HCT116 (cell line): Measurements from ENCODE around the gene PROSER3. TPM values are rescaled to one million over a fixed set of nuclear protein-coding genes. Genes with fewer than 3 reads are reported as not detected.

ENCODE experiments used
- ATAC-seq: fragments of 200-7000 bp; cut with Tn5 transposase; 2 replicates; pipeline ENCODE4 v1.9.1; 2020; ENCODE audit warnings: mild to moderate bottlenecking, moderate library complexity
- BruUV-seq: library from RNA; stranded (reverse); fragments of 400-500 nt; replicated peaks from 2 replicates; lab custom pipeline; 2021; lab: Mats Ljungman, UMichigan
- CTCF ChIA-PET: fragments of 300-600 bp; sonication (Branson Sonifier 250); formaldehyde crosslinking; loops from one replicate; lab custom pipeline; 2021; ENCODE audit warnings: antibody characterized with exemption; lab: Charles Lee
- POLR2A ChIA-PET: fragments of 300-600, 350-600 bp; sonication (Branson Sonifier 250); formaldehyde crosslinking; loops from one replicate; lab custom pipeline; 2021; ENCODE audit warnings: antibody characterized with exemption; lab: Charles Lee
- RAD21 ChIA-PET, 2 experiments: fragments of 300-600 bp; sonication (Branson Sonifier 250); formaldehyde crosslinking; loops; one replicate each; lab custom pipeline; 2023; ENCODE audit warnings: low total read pairs in 2 of 2; ENCODE audit not compliant: uncharacterized antibody in 2 of 2, unreplicated experiment in 2 of 2, low non-redundant PET in 1 of 2; lab: Charles Lee
- DNase-seq: peaks from one replicate; pipeline ENCODE4 v3.0.0-alpha.2; 2010; ENCODE audit warnings: low read depth, low spot score
- H2AFZ ChIP-seq: fragments of 200-600 bp; shearing (Covaris generic), sonication (generic); 2 replicates; pipeline ENCODE4 v1.6.1; 2017; ENCODE audit warnings: low read depth, mixed run types, mixed read lengths, antibody characterized with exemption, low read length; ENCODE audit not compliant: poor library complexity, severe bottlenecking
- H3K27ac ChIP-seq: 2 replicates; pipeline ENCODE4 v1.5.1; 2012; ENCODE audit warnings: low read depth, low read length
- H3K27me3 ChIP-seq: fragments of 200-600 bp; sonication (generic); 2 replicates; pipeline ENCODE4 v1.6.1; 2016; ENCODE audit warnings: mixed run types, low read length, mixed read lengths; ENCODE audit not compliant: insufficient read depth
- H3K36me3 ChIP-seq, 2 experiments: fragments of 200-500 bp in 1 of 2; fragments of 200-600 bp in 1 of 2; sonication (Bioruptor generic) in 1 of 2; sonication (generic) in 1 of 2; 2 replicates each; pipeline versions ENCODE4 v1.5.1 to v1.6.1; 2014 to 2016; ENCODE audit warnings: low read length in 2 of 2, inconsistent platforms in 1 of 2, mixed read lengths in 1 of 2, mixed run types in 1 of 2; ENCODE audit not compliant: insufficient read depth in 2 of 2, control insufficient read depth in 1 of 2
- H3K4me1 ChIP-seq, 2 experiments: fragments of 200-600 bp in 1 of 2; sonication (generic) in 1 of 2; 2 replicates each; pipeline versions ENCODE4 v1.5.1 to v1.6.1; 2012 to 2017; ENCODE audit warnings: low read length in 2 of 2, inconsistent platforms in 1 of 2, mild to moderate bottlenecking in 1 of 2, mixed read lengths in 1 of 2, mixed run types in 1 of 2, moderate library complexity in 1 of 2; ENCODE audit not compliant: insufficient read depth in 2 of 2, control insufficient read depth in 1 of 2
- H3K4me2 ChIP-seq: fragments of 200-600 bp; sonication (generic); 2 replicates; pipeline ENCODE4 v1.6.1; 2017; ENCODE audit warnings: mixed run types, low read length, mixed read lengths
- H3K4me3 ChIP-seq, 2 experiments: fragments of 200-600 bp in 1 of 2; sonication (generic) in 1 of 2; replicated peaks in 1 of 2; 2 replicates each; pipeline ENCODE4 v1.5.1; 2011 to 2016; ENCODE audit warnings: low read length in 2 of 2, control low read depth in 1 of 2, low read depth in 1 of 2, mild to moderate bottlenecking in 1 of 2, mixed read lengths in 1 of 2, mixed run types in 1 of 2
- H3K79me2 ChIP-seq: fragments of 200-600 bp; sonication (generic); 2 replicates; pipeline ENCODE4 v1.6.1; 2017; ENCODE audit warnings: mild to moderate bottlenecking, mixed run types, low read length, moderate library complexity, mixed read lengths; ENCODE audit not compliant: insufficient read depth
- H3K9ac ChIP-seq: fragments of 200-600 bp; sonication (generic); 2 replicates; pipeline ENCODE4 v1.6.1; 2016; ENCODE audit warnings: low read length, mixed read lengths
- H3K9me2 ChIP-seq: fragments of 200-600 bp; sonication (generic), shearing (Covaris generic); 2 replicates; pipeline ENCODE4 v1.6.1; 2017; ENCODE audit warnings: mixed run types, mild to moderate bottlenecking, moderate library complexity; ENCODE audit not compliant: insufficient read depth
- H3K9me3 ChIP-seq, 2 experiments: fragments of 200-500 bp in 1 of 2; fragments of 200-600 bp in 1 of 2; sonication (Bioruptor generic) in 1 of 2; sonication (generic) in 1 of 2; 2 replicates each; pipeline ENCODE4 v1.6.1; 2014 to 2017; ENCODE audit warnings: low read length in 2 of 2, mixed read lengths in 2 of 2, inconsistent platforms in 1 of 2, low read depth in 1 of 2, mild to moderate bottlenecking in 1 of 2, mixed run types in 1 of 2, moderate library complexity in 1 of 2; ENCODE audit not compliant: control insufficient read depth in 1 of 2, insufficient read depth in 1 of 2
- H4K20me1 ChIP-seq: fragments of 200-600 bp; sonication (generic), shearing (Covaris generic); 2 replicates; pipeline ENCODE4 v1.6.1; 2017; ENCODE audit warnings: mixed run types, mild to moderate bottlenecking, moderate library complexity; ENCODE audit not compliant: insufficient read depth
- CBX3 ChIP-seq: IDR thresholded peaks from 2 replicates; pipeline ENCODE4 v1.6.1; 2012; ENCODE audit warnings: low read depth
- EGR1 ChIP-seq: IDR thresholded peaks from 2 replicates; pipeline ENCODE4 v1.6.1; 2012; ENCODE audit warnings: low read depth
- EZH2phosphoT487 ChIP-seq: fragments of 200-600 bp; IDR thresholded peaks from 2 replicates; pipeline ENCODE4 v1.6.1; 2018; ENCODE audit warnings: antibody characterized with exemption, borderline replicate concordance
- FOSL1 ChIP-seq: IDR thresholded peaks from 2 replicates; pipeline ENCODE4 v1.6.1; 2012; ENCODE audit warnings: low read depth
- MAX ChIP-seq: IDR thresholded peaks from 2 replicates; pipeline ENCODE4 v1.6.1; 2012
- POLR2A ChIP-seq: IDR thresholded peaks from 2 replicates; pipeline ENCODE4 v1.7.0; 2011; ENCODE audit warnings: borderline replicate concordance; ENCODE audit not compliant: insufficient read depth, insufficient read length; ENCODE audit errors: extremely low read depth
- POLR2AphosphoS5 ChIP-seq: IDR thresholded peaks from 2 replicates; pipeline ENCODE4 v1.6.1; 2011; ENCODE audit warnings: mild to moderate bottlenecking, low read depth, low read length, moderate library complexity
- RAD21 ChIP-seq: IDR thresholded peaks from 2 replicates; pipeline ENCODE4 v1.6.1; 2012; ENCODE audit warnings: low read depth, mild to moderate bottlenecking
- SIN3A ChIP-seq: IDR thresholded peaks from 2 replicates; pipeline ENCODE4 v1.6.1; 2012; ENCODE audit warnings: low read depth
- SP1 ChIP-seq: IDR thresholded peaks from 2 replicates; pipeline ENCODE4 v1.6.1; 2012; ENCODE audit warnings: low read depth
- SRF ChIP-seq: IDR thresholded peaks from 2 replicates; pipeline ENCODE4 v1.6.1; 2012; ENCODE audit warnings: low read depth
- TCF7L2 ChIP-seq: IDR thresholded peaks from 2 replicates; pipeline ENCODE4 v1.7.0; 2011; ENCODE audit warnings: borderline replicate concordance, inconsistent platforms; ENCODE audit not compliant: insufficient read depth, insufficient read length; ENCODE audit errors: extremely low read depth
- ZFX ChIP-seq: fragments of 450-650 bp; IDR thresholded peaks from 2 replicates; pipeline ENCODE4 v1.6.1; 2017
- ZNF274 ChIP-seq: fragments of 200-500 bp; sonication (Bioruptor generic); IDR thresholded peaks from 2 replicates; pipeline ENCODE4 v1.6.1; 2014; ENCODE audit warnings: mild to moderate bottlenecking, low read depth, low read length, inconsistent platforms
- intact Hi-C: fragments of 100-400 bp; cut with micrococcal nuclease; formaldehyde crosslinking; loops from 2 replicates; pipeline ENCODE4 v1.10.0; 2022
- total RNA-seq: library from RNA; stranded (reverse); gene quantifications from one replicate; pipeline ENCODE4 v1.2.1, GENCODE V29; 2021; ENCODE audit not compliant: unreplicated experiment
- TF ChIP-seq, protein P1 (sequence below): IDR thresholded peaks from 2 replicates; pipeline ENCODE4 v1.6.1; 2012
- TF ChIP-seq, protein P2 (sequence below), 3 experiments: fragments of 200-600 bp in 1 of 3; sonication (generic) in 1 of 3; IDR thresholded peaks in 2 of 3; conservative IDR thresholded peaks in 1 of 3; 2 replicates each; pipeline ENCODE4 v1.5.1; 2012 to 2017; ENCODE audit warnings: low read depth in 2 of 3, low read length in 2 of 3, antibody characterized with exemption in 1 of 3, borderline replicate concordance in 1 of 3, control low read depth in 1 of 3, mild to moderate bottlenecking in 1 of 3, mixed read lengths in 1 of 3, mixed run types in 1 of 3, moderate library complexity in 1 of 3; ENCODE audit not compliant: insufficient read depth in 1 of 3

PROSER3 gene
- total RNA-seq, 1 experiment from 2014 or later, result 42.5 TPM

DNA sequence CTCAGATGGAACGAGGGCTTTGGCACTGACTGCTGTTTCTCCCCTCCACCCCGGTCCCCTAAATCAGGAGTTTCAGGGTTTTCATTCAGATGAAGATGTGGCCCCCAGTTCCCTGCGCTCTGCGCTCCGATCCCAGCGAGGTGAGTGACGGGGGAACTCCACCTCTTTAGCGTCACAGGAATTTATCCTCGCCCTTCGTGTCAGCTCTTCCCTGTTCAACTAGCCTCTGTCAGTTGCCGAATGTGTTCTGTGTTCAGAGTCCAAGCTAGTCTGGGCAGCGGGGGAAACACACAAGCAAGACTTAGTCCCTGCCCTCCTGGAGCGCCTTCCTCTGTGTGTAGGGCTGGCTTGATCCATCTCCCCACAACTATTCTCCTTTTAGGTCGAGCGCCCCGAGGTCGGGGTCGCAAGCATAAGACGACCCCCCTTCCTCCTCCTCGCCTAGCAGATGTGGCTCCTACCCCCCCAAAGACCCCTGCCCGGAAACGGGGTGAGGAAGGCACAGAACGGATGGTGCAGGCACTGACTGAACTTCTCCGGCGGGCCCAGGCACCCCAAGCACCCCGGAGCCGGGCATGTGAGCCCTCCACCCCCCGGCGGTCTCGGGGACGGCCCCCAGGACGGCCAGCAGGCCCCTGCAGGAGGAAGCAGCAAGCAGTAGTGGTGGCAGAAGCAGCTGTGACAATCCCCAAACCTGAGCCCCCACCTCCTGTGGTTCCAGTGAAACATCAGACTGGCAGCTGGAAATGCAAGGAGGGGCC, 38.4 kb upstream of the PROSER3 start:
- Histone ChIP-seq H4K20me1 (no peaks in the 10 kb centered on the region), H3K4me1 (peaks cover 16 to 31% of the 10 kb centered on the region in 2 experiments), H3K79me2 (peaks cover 40% of the 10 kb centered on the region), H3K27ac (peak overlapping the region; percentile 85; the same call in 1 of the 2 replicates), H3K9ac (no peak overlapping the region), H3K27me3 (no peaks in the 10 kb centered on the region), H3K4me2 (peak overlapping the region; percentile 86), H3K4me3 (peak overlapping the region; percentile 86 to 89), H3K9me3 (no peaks in the 10 kb centered on the region), H3K9me2 (no peaks in the 10 kb centered on the region), H2AFZ (no peak overlapping the region), H3K36me3 (peaks cover 31 to 35% of the 10 kb centered on the region in 2 experiments; a peak in 3 of 4 replicates)
- ChIA-PET POLR2A (interaction anchor here (1.7 kb wide), 1 partner anchor 29 kb away, joined by 3 read pairs; the partner anchor contains the start of gene LIN37), CTCF (interaction anchor here (1.3 kb wide), 1 partner anchor 211 kb away, joined by 4 read pairs; no protein-coding TSS in a partner anchor), RAD21 (no interaction called here)
- no peak for TF ChIP-seq POLR2AphosphoS5
- no peak for TF ChIP-seq SIN3A
- TF ChIP-seq FOSL1, result no peak
- BruUV-seq, result no TSS peak
- DNase-seq (no peak), ATAC-seq (no peak)
- intact Hi-C loops, result loop anchor here (10.0 kb wide), 1 partner anchor 365 kb away; the partner anchor contains the start of gene FFAR3

DNA sequence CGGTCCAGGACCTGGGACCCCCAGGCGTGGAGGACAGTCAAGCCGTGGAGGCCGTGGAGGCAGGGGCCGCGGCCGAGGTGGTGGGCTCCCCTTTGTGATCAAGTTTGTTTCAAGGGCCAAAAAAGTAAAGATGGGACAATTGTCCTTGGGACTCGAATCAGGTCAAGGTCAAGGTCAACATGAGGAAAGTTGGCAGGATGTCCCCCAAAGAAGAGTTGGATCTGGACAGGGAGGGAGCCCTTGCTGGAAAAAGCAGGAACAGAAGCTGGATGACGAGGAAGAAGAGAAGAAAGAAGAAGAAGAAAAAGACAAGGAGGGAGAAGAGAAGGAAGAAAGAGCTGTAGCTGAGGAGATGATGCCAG, 37.8 kb upstream of the PROSER3 start:
- Histone ChIP-seq H2AFZ (no peak overlapping the region), H3K27me3 (no peaks in the 10 kb centered on the region), H3K36me3 (peaks cover 37 to 39% of the 10 kb centered on the region in 2 experiments; a peak in 3 of 4 replicates), H3K4me2 (no peak overlapping the region), H4K20me1 (no peaks in the 10 kb centered on the region), H3K9me3 (no peaks in the 10 kb centered on the region), H3K4me1 (peaks cover 16 to 28% of the 10 kb centered on the region in 2 experiments), H3K4me3 (no peak overlapping the region), H3K27ac (no peak overlapping the region), H3K79me2 (peaks cover 40% of the 10 kb centered on the region), H3K9me2 (no peaks in the 10 kb centered on the region), H3K9ac (no peak overlapping the region)
- RAD21 ChIA-PET, result no interaction called here
- POLR2A ChIA-PET, result interaction anchor here (1.7 kb wide), 1 partner anchor 28 kb away, joined by 3 read pairs; the partner anchor contains the start of gene LIN37
- CTCF ChIA-PET, result no interaction called here
- no peak for DNase-seq
- ATAC-seq, result no peak
- intact Hi-C loops, result no loop called here
- BruUV-seq, result no TSS peak
- no peak for TF ChIP-seq RAD21
- TF ChIP-seq SRF, result no peak
- TF ChIP-seq MAX, result no peak
- TF ChIP-seq ZNF274, result no peak
- TF ChIP-seq, protein P1, sequence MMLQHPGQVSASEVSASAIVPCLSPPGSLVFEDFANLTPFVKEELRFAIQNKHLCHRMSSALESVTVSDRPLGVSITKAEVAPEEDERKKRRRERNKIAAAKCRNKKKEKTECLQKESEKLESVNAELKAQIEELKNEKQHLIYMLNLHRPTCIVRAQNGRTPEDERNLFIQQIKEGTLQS, result no peak
- TF ChIP-seq EGR1, result no peak
- TF ChIP-seq, protein P2, sequence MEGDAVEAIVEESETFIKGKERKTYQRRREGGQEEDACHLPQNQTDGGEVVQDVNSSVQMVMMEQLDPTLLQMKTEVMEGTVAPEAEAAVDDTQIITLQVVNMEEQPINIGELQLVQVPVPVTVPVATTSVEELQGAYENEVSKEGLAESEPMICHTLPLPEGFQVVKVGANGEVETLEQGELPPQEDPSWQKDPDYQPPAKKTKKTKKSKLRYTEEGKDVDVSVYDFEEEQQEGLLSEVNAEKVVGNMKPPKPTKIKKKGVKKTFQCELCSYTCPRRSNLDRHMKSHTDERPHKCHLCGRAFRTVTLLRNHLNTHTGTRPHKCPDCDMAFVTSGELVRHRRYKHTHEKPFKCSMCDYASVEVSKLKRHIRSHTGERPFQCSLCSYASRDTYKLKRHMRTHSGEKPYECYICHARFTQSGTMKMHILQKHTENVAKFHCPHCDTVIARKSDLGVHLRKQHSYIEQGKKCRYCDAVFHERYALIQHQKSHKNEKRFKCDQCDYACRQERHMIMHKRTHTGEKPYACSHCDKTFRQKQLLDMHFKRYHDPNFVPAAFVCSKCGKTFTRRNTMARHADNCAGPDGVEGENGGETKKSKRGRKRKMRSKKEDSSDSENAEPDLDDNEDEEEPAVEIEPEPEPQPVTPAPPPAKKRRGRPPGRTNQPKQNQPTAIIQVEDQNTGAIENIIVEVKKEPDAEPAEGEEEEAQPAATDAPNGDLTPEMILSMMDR (IDR thresholded peaks at IDR 0.05 in 2 of 3, conservative IDR thresholded peaks at IDR 0.05 in 1 of 3; ENCODE audit: borderline replicate concordance in 1 of 3, insufficient read depth in 1 of 3, low read depth in 2 of 3, low read length in 2 of 3), result no peak
- no peak for TF ChIP-seq POLR2A
- TF ChIP-seq FOSL1, result no peak
- TF ChIP-seq EZH2phosphoT487, result no peak
- no peak for TF ChIP-seq SP1
- no peak for TF ChIP-seq CBX3
- no peak for TF ChIP-seq TCF7L2
- TF ChIP-seq POLR2AphosphoS5, result no peak
- TF ChIP-seq ZFX, result no peak
